Keratinocyte (primary cell): ENCODE results near the gene CLEC17A. TPM values are rescaled to one million over a fixed set of nuclear protein-coding genes. Genes with fewer than 3 reads are reported as not detected.

Experiments
- DNase-seq: peaks from one replicate; pipeline ENCODE4 v3.0.0-alpha.2; 2011; ENCODE audit warnings: low read depth, missing footprints, low spot score
- FAIRE-seq: peaks from 2 replicates; lab custom pipeline; 2011; peaks lifted over from hg19 to GRCh38; lab: Jason Lieb, UNC
- H2AFZ ChIP-seq: 2 replicates; pipeline ENCODE4 v1.6.0; 2012; ENCODE audit warnings: low read length, control low read depth, inconsistent platforms; ENCODE audit not compliant: control insufficient read depth
- H3K27ac ChIP-seq: 2 replicates; pipeline ENCODE4 v1.5.1; 2011; ENCODE audit warnings: low read length; ENCODE audit not compliant: control insufficient read depth, insufficient read depth
- H3K27me3 ChIP-seq: 3 replicates; pipeline ENCODE4 v1.6.0; 2011; ENCODE audit warnings: low read length; ENCODE audit not compliant: control insufficient read depth, insufficient read depth; ENCODE audit errors: extremely low read depth
- H3K36me3 ChIP-seq, 2 experiments: 2 replicates in 1 of 2; 3 replicates in 1 of 2; pipeline ENCODE4 v1.5.1; 2011; ENCODE audit warnings: low read length in 2 of 2, mild to moderate bottlenecking in 1 of 2; ENCODE audit not compliant: control insufficient read depth in 2 of 2, insufficient read depth in 2 of 2; ENCODE audit errors: extremely low read depth in 1 of 2
- H3K4me1 ChIP-seq: 3 replicates; pipeline ENCODE4 v1.5.1; 2011; ENCODE audit warnings: low read length; ENCODE audit not compliant: control insufficient read depth, insufficient read depth; ENCODE audit errors: extremely low read depth
- H3K4me2 ChIP-seq: 3 replicates; pipeline ENCODE4 v1.6.0; 2011; ENCODE audit warnings: low read depth, low read length; ENCODE audit not compliant: control insufficient read depth, insufficient read depth; ENCODE audit errors: extremely low read depth
- H3K4me3 ChIP-seq, 3 experiments: fragments of 200-600 bp in 1 of 3; sonication (generic) in 1 of 3; 2 replicates in 2 of 3; 3 replicates in 1 of 3; pipeline ENCODE4 v1.5.1; 2011 to 2016; ENCODE audit warnings: low read length in 3 of 3, mild to moderate bottlenecking in 3 of 3, control low read depth in 2 of 3, inconsistent platforms in 1 of 3, low read depth in 1 of 3, mixed read lengths in 1 of 3, mixed run types in 1 of 3, moderate library complexity in 1 of 3; ENCODE audit not compliant: control insufficient read depth in 2 of 3, insufficient read depth in 2 of 3; ENCODE audit errors: extremely low read depth in 1 of 3
- H3K79me2 ChIP-seq: 2 replicates; pipeline ENCODE4 v1.6.0; 2012; ENCODE audit warnings: low read length; ENCODE audit not compliant: control insufficient read depth, insufficient read depth
- H3K9ac ChIP-seq: 3 replicates; pipeline ENCODE4 v1.6.0; 2011; ENCODE audit warnings: low read length; ENCODE audit not compliant: control insufficient read depth, insufficient read depth; ENCODE audit errors: extremely low read depth
- H3K9me1 ChIP-seq: 3 replicates; pipeline ENCODE4 v1.6.0; 2011; ENCODE audit warnings: low read length; ENCODE audit not compliant: control insufficient read depth, insufficient read depth; ENCODE audit errors: extremely low read depth
- H3K9me3 ChIP-seq: 2 replicates; pipeline ENCODE4 v1.5.1; 2012; ENCODE audit warnings: low read depth, low read length; ENCODE audit not compliant: control insufficient read depth
- H4K20me1 ChIP-seq: 3 replicates; pipeline ENCODE4 v1.6.0; 2011; ENCODE audit warnings: low read length; ENCODE audit not compliant: control insufficient read depth, insufficient read depth; ENCODE audit errors: extremely low read depth
- EZH2 ChIP-seq: IDR thresholded peaks from one replicate; pipeline ENCODE4 v1.6.1; 2012; ENCODE audit warnings: inconsistent platforms, mild to moderate bottlenecking, low read length, moderate library complexity
- dilution Hi-C: fragments of 300-500 bp; cut with MboI; formaldehyde crosslinking; loops from one replicate; pipeline ENCODE4 v1.7.0; 2020; ENCODE audit warnings: low sequenced_read_pairs; ENCODE audit not compliant: extremely low pct_ligation_motif_present
- polyA plus RNA-seq, 5 experiments: library from polyadenylated mRNA; depleted of rRNA in 3 of 5; stranded (reverse) in 3 of 5; stranded (forward) in 1 of 5; unstranded in 1 of 5; fragments of >200 nt; gene quantifications; 1 replicate in 1 of 5; 2 replicates in 3 of 5; 3 replicates in 1 of 5; pipeline versions ENCODE4 v1.2.1 to v1.2.3, GENCODE V29; 2011 to 2012; ENCODE audit warnings: missing spikeins in 2 of 5, low read depth in 1 of 5, low replicate concordance in 1 of 5
- TF ChIP-seq, protein P1 (sequence below), 3 experiments: IDR thresholded peaks in 1 of 3; conservative IDR thresholded peaks in 1 of 3; optimal IDR thresholded peaks in 1 of 3; 2 replicates in 2 of 3; 3 replicates in 1 of 3; pipeline versions ENCODE3 to v1.5.1; 2011; ENCODE audit warnings: low read length in 3 of 3, mild to moderate bottlenecking in 3 of 3, moderate library complexity in 2 of 3, control low read depth in 1 of 3, inconsistent platforms in 1 of 3; ENCODE audit not compliant: insufficient read depth in 2 of 3; ENCODE audit errors: extremely low read depth in 1 of 3

CLEC17A gene
- polyA plus RNA-seq, 1 donor (not counting 4 experiments of a cell fraction or from before 2014, with no cell fraction given) = not detected

GRCh38 chr19:14639536-14640277 is 56.8 kb downstream of the CLEC17A start:
- no peaks in the 10 kb centered on the region for H4K20me1 ChIP-seq
- no peak overlapping the region for H3K4me3 ChIP-seq
- no peaks in the 10 kb centered on the region for H3K79me2 ChIP-seq
- H3K27ac ChIP-seq = no peak overlapping the region
- DNase-seq (no peak), FAIRE-seq (no peak)
- no peaks in the 10 kb centered on the region for H3K4me1 ChIP-seq
- H3K36me3 ChIP-seq = no peaks in the 10 kb centered on the region
- H3K4me2 ChIP-seq = no peak overlapping the region
- dilution Hi-C loops = no loop called here
- H3K9me3 ChIP-seq = peaks cover 3% of the 10 kb centered on the region
- H2AFZ ChIP-seq = no peak overlapping the region
- TF ChIP-seq, protein P1, sequence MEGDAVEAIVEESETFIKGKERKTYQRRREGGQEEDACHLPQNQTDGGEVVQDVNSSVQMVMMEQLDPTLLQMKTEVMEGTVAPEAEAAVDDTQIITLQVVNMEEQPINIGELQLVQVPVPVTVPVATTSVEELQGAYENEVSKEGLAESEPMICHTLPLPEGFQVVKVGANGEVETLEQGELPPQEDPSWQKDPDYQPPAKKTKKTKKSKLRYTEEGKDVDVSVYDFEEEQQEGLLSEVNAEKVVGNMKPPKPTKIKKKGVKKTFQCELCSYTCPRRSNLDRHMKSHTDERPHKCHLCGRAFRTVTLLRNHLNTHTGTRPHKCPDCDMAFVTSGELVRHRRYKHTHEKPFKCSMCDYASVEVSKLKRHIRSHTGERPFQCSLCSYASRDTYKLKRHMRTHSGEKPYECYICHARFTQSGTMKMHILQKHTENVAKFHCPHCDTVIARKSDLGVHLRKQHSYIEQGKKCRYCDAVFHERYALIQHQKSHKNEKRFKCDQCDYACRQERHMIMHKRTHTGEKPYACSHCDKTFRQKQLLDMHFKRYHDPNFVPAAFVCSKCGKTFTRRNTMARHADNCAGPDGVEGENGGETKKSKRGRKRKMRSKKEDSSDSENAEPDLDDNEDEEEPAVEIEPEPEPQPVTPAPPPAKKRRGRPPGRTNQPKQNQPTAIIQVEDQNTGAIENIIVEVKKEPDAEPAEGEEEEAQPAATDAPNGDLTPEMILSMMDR (optimal IDR thresholded peaks at IDR 0.05 in 1 of 3, IDR thresholded peaks at IDR 0.05 in 1 of 3, conservative IDR thresholded peaks at IDR 0.05 in 1 of 3; ENCODE audit: extremely low read depth in 1 of 3, insufficient read depth in 2 of 3, low read length in 3 of 3) = no peak
- TF ChIP-seq EZH2 = no peak
- no peak overlapping the region for H3K9ac ChIP-seq
- H3K9me1 ChIP-seq = no peaks in the 10 kb centered on the region
- H3K27me3 ChIP-seq = no peaks in the 10 kb centered on the region

- Histone ChIP-seq H3K9me1 (no peaks in the 10 kb centered on the region), H4K20me1 (no peaks in the 10 kb centered on the region), H3K4me3 (no peak overlapping the region), H3K4me1 (no peaks in the 10 kb centered on the region), H3K27ac (no peak overlapping the region), H3K79me2 (no peaks in the 10 kb centered on the region), H3K9me3 (no peaks in the 10 kb centered on the region), H3K36me3 (no peaks in the 10 kb centered on the region), H3K9ac (no peak overlapping the region), H2AFZ (no peak overlapping the region), H3K27me3 (no peaks in the 10 kb centered on the region), H3K4me2 (no peak overlapping the region)
- DNase-seq (no peak), FAIRE-seq (no peak)
- TF ChIP-seq, protein P1 (optimal IDR thresholded peaks at IDR 0.05 in 1 of 3, IDR thresholded peaks at IDR 0.05 in 1 of 3, conservative IDR thresholded peaks at IDR 0.05 in 1 of 3; ENCODE audit: extremely low read depth in 1 of 3, insufficient read depth in 2 of 3, low read length in 3 of 3) = no peak
- no peak for TF ChIP-seq EZH2
- dilution Hi-C loops = no loop called here
Observed at GRCh38 chr19:14648506-14648905, 65.6 kb downstream of the CLEC17A start.
